Activated CD8-positive, alpha-beta memory T cell treated with anti-CD3 and anti-CD28 coated beads for 4 hours (primary cell): ENCODE results near the gene NOS1AP.
"Not testable (repeated sequence)": the region's sequence is repeated elsewhere in the genome, so short reads cannot be mapped to it uniquely, and the experiment has no call there.

ENCODE experiments used
- DNase-seq, 2 donors: peaks; one replicate each; pipeline ENCODE4 v3.0.0-alpha.2; 2020; ENCODE audit warnings: low read depth in 2 of 2

NOS1AP gene

GRCh38 chr1:162192763-162193162 is 123.3 kb downstream of the NOS1AP start:
- DNase-seq, result no peak

- DNase-seq, result no peak
These were observed 123.7 kb downstream of the NOS1AP start for GRCh38 chr1:162193221-162193620.

- DNase-seq, result no peak
These were observed 124.3 kb downstream of the NOS1AP start for GRCh38 chr1:162193815-162194214.

GRCh38 chr1:162195567-162195966 is 126.1 kb downstream of the NOS1AP start:
- no peak for DNase-seq

- no peak for DNase-seq
These were observed 126.9 kb downstream of the NOS1AP start for GRCh38 chr1:162196387-162196786.

GRCh38 chr1:162197041-162197531 is 127.6 kb downstream of the NOS1AP start:
- DNase-seq, result no peak

- no peak for DNase-seq
These were observed 128.3 kb downstream of the NOS1AP start for GRCh38 chr1:162197615-162198421.

- no peak for DNase-seq
These were observed 130.8 kb downstream of the NOS1AP start for GRCh38 chr1:162200096-162200847.

- not testable (repeated sequence) for DNase-seq
These were observed 131.6 kb downstream of the NOS1AP start for GRCh38 chr1:162201062-162201461.

GRCh38 chr1:162204129-162204822 is 134.8 kb downstream of the NOS1AP start:
- DNase-seq, result no peak

- no peak for DNase-seq
These were observed 135.3 kb downstream of the NOS1AP start for GRCh38 chr1:162204823-162205155.

GRCh38 chr1:162206300-162206699 is 136.8 kb downstream of the NOS1AP start:
- DNase-seq, result no peak

GRCh38 chr1:162206749-162207635 is 137.5 kb downstream of the NOS1AP start:
- DNase-seq, result no peak

GRCh38 chr1:162207862-162208261 is 138.4 kb downstream of the NOS1AP start:
- no peak for DNase-seq

GRCh38 chr1:162210196-162210595 is 140.7 kb downstream of the NOS1AP start:
- DNase-seq, result no peak

GRCh38 chr1:162212713-162213112 is 143.2 kb downstream of the NOS1AP start:
- no peak for DNase-seq

GRCh38 chr1:162213281-162213912 is 143.9 kb downstream of the NOS1AP start:
- DNase-seq, result no peak

- DNase-seq, result no peak
These were observed 144.7 kb downstream of the NOS1AP start for GRCh38 chr1:162214202-162214601.

GRCh38 chr1:162215902-162216301 is 146.4 kb downstream of the NOS1AP start:
- DNase-seq, result no peak

- no peak for DNase-seq
These were observed 147.1 kb downstream of the NOS1AP start for GRCh38 chr1:162216604-162217003.

- DNase-seq, result no peak
These were observed 148.2 kb downstream of the NOS1AP start for GRCh38 chr1:162217706-162218105.
